Suppressor macrophage treated with lipopolysaccharide for 4 hours (primary cell): ENCODE results near the gene RXRB.
"Not testable (repeated sequence)": the region's sequence is repeated elsewhere in the genome, so short reads cannot be mapped to it uniquely, and the experiment has no call there.

ENCODE experiments used
- DNase-seq: peaks from one replicate; pipeline ENCODE4 v3.0.0-alpha.2; 2020

Gene RXRB

DNA sequence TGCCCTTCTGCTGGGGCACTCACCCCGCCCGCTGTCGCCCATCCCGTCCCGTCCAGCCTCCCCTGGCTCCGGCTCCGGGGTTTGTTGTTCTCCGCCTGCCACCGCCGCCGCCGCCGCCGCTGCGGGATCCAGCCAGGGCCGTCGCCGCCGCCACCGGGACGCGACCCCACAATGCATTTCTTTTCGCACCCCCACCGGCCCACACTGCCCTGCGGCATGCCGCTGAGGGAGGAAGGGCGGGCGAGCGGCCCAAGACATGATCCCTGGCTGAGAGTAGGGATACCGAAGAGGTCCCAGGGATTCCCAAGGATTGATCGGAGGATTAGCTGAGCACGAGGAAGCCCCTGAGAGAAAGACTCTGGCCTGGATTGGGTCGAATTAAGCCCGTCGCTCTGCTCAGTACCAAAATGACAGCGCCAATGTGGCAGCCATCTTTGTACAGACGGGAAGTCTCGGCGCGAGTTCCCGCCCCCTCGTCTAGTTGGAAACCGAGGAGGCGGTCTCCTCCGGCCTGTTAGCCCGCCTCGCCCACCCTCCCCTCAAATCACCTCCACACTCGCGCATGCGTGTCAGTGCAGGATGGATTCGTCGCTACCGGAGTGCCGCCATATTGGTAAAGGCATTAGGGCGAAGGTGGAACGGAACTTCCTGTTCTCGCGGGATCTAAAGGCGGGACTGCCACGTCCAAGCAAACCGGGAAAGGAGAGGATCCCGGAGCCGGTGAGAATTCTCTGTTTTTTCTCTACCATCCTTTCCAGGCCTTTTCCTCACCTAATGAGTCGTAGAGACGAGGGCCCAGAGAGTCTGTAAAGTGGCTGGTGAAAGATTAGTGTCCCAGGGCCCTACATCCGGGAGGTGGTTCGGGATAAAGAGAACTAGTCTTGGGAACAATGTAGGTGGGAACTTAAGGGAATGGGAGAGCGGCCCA, at the start of gene RXRB, which contains the start of gene SLC39A7:
Gene RXRB, minus strand, starts transcription at position 447 of the 928 bp plus-strand sequence. Its CDS starts 189 bp downstream, at position 258.
Gene SLC39A7, plus strand, starts transcription at position 649 of the 928 bp plus-strand sequence. CDS start 379 bp downstream, outside the sequence.
- DNase-seq, result peak; percentile 100

- peak; percentile 44 for DNase-seq
Measured at GRCh38 chr6:33249732-33250630, 49.5 kb upstream of the RXRB start.

DNA sequence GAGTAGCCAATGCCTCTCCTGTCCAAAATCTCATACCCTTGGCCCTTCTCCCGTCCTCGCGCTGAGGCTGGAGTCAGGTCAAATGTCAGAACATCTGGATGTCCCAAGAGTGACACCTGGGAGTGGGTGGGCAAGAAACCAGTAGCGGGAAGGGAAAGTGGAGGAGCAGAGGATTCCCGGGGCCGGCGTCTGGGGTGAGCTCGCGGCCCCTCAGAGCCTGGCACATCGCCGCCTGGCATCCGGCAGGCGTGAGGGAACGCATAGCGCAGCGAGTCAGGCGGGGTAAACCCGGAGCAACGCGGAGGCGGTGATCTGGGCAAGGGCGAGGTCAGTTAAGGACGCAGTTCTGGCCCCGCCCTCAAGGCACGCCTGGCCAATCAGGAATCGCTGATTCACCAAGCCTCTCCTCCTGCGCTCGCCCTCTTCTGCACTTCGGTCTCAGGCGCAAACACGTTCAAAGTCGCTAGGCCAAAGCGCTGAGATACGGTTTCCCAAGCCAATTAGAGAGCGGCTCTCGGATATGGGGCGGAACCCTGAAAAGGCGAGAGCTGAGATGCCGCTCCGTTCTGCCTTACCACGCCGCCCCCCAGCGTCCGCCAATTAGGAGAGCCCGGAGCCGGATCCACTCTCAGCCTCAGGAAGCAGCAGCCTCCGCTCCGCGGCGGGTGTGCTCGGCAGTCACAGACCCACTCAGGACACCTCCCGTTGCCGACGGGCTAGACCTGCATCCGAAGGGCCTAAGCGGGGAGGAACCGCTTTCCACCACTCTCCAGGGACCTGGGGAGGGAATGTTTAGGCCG, 48.7 kb upstream of the RXRB start:
- DNase-seq, result peak; percentile 99

DNA sequence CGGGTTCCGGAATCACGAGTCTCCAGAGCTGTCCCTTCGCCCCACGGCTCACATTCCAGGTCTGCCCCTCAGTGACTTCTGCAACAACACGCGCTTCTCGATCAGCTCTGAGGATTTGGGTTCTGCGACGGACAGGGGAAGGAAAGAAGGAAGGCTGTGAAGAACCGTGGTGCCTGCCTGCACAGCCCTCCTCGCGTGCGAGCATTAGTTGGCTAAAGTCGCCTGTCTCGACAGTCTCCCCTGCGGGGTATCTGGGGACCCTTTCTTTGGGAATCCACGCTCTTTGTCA, 48.1 kb upstream of the RXRB start:
- DNase-seq, result no peak

GRCh38 chr6:33247977-33248642, 47.6 kb upstream of the RXRB start:
- peak; percentile 91 for DNase-seq

DNA sequence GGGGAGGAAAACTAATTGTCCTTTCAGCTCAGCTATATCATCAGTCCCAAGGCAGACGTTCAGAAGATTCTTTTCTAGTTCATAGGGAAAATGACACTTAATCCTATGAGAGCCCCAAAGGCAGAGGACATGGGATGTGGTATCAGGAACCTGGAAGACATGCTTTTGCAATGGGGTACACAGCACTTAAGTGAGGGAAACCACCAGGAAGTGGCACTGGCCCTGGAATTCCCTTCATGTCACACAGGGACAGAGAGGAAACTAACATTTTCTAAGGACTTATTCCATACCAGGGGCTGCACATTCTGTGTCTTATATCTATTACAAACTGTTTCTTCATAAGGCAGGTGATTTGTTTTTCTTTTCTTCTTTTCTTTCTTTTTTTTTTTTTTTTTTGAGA, 43.0 kb upstream of the RXRB start:
- DNase-seq, result no peak

DNA sequence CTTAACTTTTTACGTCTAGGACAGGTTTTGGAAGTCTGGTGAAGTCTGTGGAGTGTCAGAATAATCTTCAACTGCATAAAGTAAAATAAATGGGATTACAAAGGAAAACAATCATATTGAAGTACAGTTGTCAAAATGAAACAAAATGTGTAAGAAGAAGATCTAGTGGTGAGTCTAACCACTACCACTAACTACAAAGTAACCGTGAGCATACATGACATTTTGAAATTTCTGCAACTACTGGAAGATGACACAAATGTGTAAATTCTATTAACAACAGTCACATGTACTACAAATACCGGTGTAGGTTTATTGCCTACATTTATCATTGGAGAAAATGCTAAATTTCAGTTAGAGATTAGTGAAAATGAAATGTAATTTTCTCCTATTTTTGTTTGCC, 41.5 kb upstream of the RXRB start:
- DNase-seq, result peak; percentile 29

DNA sequence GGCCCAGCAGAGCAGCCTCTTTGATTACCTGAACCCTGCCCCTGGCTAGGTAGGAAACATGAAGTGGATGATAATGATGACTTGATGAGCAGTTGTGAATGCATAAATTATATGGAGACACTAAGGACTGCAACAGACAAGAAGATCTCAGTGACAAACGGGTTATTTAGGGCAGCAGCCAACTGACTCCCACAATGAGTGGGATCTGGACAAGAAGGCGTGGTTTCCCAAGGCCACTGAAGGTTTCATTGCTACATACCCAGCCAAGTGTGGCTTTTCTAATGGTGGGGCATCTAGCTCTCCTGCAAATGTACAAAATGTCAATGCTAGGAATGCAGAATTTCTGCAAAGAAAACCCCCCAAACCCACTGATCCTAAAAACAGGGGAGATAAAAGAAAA, 37.3 kb upstream of the RXRB start:
- no peak for DNase-seq

- DNase-seq, result no peak
Measured at GRCh38 chr6:33236852-33237251, 36.4 kb upstream of the RXRB start.

DNA sequence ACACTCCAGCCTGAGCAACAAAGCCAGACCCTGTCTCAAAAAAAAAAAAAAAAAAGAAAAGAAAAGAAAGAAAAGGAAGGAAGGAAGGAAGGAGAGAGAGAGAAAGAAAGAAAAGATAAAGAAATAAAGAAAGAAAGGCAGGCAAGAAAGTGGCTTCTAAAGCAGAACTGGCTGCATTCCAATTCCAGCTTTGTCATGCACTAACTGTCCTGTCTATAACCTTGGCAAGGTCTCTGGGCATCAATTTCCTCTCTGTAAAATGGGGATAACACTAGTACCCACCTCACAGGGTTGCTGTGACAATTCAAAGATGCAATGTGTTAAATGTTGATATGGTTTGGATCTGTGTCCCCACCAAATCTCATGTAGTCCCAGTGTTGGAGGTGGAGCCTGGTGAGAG, 35.9 kb upstream of the RXRB start:
- no peak for DNase-seq

GRCh38 chr6:33235221-33235634, 34.8 kb upstream of the RXRB start:
- DNase-seq, result no peak

GRCh38 chr6:33226503-33227120, 26.1 kb upstream of the RXRB start:
- not testable (repeated sequence) for DNase-seq

GRCh38 chr6:33217681-33218080, 17.2 kb upstream of the RXRB start:
- no peak for DNase-seq

DNA sequence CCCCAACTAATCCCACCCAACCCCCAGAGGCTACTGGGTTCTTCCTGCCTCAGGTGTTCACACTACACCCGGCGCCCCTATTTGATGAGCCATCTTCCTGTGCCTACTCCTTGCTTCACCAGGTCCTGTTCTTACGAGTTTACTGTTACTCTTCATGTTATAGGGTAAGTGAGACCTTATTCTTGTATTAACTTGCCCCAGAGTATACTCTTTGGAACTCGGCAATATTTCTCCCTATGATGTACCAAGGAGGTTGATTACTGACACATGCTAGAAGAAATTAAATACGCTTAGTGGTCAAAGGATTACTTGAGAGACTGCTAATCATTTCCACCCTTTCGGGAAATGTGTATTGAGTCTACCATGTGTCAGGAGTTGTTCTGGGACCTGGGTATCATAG, 16.8 kb upstream of the RXRB start:
- DNase-seq, result no peak

DNA sequence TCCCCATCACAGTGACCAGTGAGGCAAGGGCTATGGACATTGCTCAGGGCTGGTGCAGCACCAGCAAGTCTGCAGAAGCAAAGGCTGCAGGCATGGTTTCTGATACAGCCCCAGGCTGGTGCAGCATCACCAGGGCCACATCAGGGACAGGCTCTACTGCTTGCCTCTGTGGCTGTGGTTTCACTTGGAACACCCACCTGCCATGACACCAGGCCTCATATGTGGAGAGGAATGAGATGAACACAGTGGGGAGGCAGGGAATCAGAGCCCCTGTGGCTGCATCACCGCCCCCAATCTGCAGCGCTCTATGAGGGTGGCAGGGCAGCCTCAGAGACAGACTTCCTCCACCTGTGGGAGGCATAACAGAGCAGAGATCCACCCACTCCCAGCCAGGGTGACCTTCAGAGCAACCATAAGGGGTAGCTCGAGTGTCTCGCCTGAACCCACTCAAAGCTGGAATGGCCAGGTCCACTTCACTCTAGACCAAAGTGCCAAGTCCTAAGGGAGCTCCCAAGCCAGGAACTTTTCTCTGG, 15.7 kb upstream of the RXRB start:
- DNase-seq, result no peak

- no peak for DNase-seq
Measured at GRCh38 chr6:33215271-33216116, 15.0 kb upstream of the RXRB start.

- no peak for DNase-seq
Measured at GRCh38 chr6:33213989-33214335, 13.5 kb upstream of the RXRB start.

DNA sequence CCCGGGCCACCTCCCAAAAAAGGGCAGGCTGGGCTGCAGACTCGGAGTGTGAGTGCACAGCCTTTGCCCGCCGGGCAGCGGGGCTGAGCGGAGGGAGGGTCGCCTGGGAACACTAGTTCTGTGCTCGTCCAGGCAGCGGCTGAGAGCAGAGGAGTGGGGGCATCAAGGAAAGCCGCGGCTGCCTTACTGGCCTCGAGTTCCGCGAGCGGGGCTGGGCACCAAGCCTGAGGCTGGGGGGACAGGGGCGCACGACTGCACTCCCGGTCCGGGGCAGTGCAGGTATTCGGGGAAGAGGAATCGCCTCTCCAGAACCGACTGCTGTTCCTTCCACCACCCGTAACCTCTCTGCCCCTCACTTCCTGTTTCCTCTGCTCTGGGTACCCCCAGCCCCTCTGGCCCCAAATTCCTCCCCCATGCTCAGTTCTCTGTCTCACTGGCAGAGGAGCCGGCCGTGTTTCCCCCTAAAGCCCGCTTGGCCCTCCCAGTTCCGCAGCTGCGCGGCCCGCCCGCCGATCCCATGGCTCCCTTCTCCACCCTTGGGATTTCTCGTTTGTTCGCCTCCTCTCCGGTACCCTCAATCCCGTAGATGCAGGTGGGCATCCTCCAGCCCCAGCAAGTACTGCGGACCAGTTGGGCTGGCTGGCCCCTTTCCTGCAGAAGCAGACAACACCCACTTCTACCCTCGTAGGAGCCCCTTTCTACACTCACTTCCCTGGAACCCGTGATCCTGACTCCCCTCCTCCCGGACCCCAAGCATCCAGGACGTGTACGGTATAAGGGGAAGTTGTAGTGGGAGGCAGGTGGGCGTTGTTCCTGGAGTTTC, 12.9 kb upstream of the RXRB start:
- no peak for DNase-seq

GRCh38 chr6:33212857-33213165, 12.3 kb upstream of the RXRB start:
- DNase-seq, result no peak
